ENCODE data around the gene TMPRSS15.

TMPRSS15 gene

GRCh38 chr21:18356801-18357200 lies 46.8 kb downstream of the TMPRSS15 start:
- H3K4me3 ChIP-seq (ENCODE audit: low read length), result no peak overlapping the region
- DNase-seq (ENCODE audit: low read depth, low spot score), result no peak

GRCh38 chr21:18354947-18355346 lies 48.6 kb downstream of the TMPRSS15 start:
- H3K4me3 ChIP-seq (ENCODE audit: low read length), result no peak overlapping the region
- DNase-seq (ENCODE audit: low read depth, low spot score), result no peak

- H3K4me3 ChIP-seq (ENCODE audit: low read length), result no peak overlapping the region
- no peak for DNase-seq (ENCODE audit: low read depth, low spot score)
Measured at GRCh38 chr21:18350216-18350615, 53.4 kb downstream of the TMPRSS15 start.

GRCh38 chr21:18349468-18349867 lies 54.1 kb downstream of the TMPRSS15 start:
- DNase-seq (ENCODE audit: low read depth, low spot score), result no peak
- H3K4me3 ChIP-seq (ENCODE audit: low read length), result no peak overlapping the region

GRCh38 chr21:18340387-18340942 lies 63.1 kb downstream of the TMPRSS15 start:
- DNase-seq (ENCODE audit: low read depth, low spot score), result no peak

GRCh38 chr21:18335651-18336236 lies 67.8 kb downstream of the TMPRSS15 start:
- no peak overlapping the region for H3K4me3 ChIP-seq (ENCODE audit: low read length)
- DNase-seq (ENCODE audit: low read depth, low spot score), result no peak

More at GRCh38 chr21:18340387-18340942, 63.1 kb downstream of the TMPRSS15 start:
- H3K4me3 ChIP-seq (ENCODE audit: low read length), result no peak overlapping the region

- no peak overlapping the region for H3K4me3 ChIP-seq (ENCODE audit: low read length)
Measured at GRCh38 chr21:18334066-18334465, 69.5 kb downstream of the TMPRSS15 start.

GRCh38 chr21:18318156-18318555 lies 85.4 kb downstream of the TMPRSS15 start:
- DNase-seq (ENCODE audit: low read depth, low spot score), result no peak
- H3K4me3 ChIP-seq (ENCODE audit: low read length), result no peak overlapping the region

More at GRCh38 chr21:18334066-18334465, 69.5 kb downstream of the TMPRSS15 start:
- DNase-seq (ENCODE audit: low read depth, low spot score), result no peak

- no peak for DNase-seq (ENCODE audit: low read depth, low spot score)
- H3K4me3 ChIP-seq (ENCODE audit: low read length), result no peak overlapping the region
Measured at GRCh38 chr21:18298228-18298627, 105.4 kb downstream of the TMPRSS15 start.

- DNase-seq (ENCODE audit: low read depth, low spot score), result no peak
- H3K4me3 ChIP-seq (ENCODE audit: low read length), result no peak overlapping the region
Measured at GRCh38 chr21:18294100-18294499, 109.5 kb downstream of the TMPRSS15 start.

GRCh38 chr21:18289876-18290275 lies 113.7 kb downstream of the TMPRSS15 start:
- no peak overlapping the region for H3K4me3 ChIP-seq (ENCODE audit: low read length)
- DNase-seq (ENCODE audit: low read depth, low spot score), result no peak

GRCh38 chr21:18285379-18285778 lies 118.2 kb downstream of the TMPRSS15 start:
- DNase-seq (ENCODE audit: low read depth, low spot score), result no peak
- no peak overlapping the region for H3K4me3 ChIP-seq (ENCODE audit: low read length)

GRCh38 chr21:18275781-18276180 lies 127.8 kb downstream of the TMPRSS15 start:
- H3K4me3 ChIP-seq (ENCODE audit: low read length), result no peak overlapping the region
- no peak for DNase-seq (ENCODE audit: low read depth, low spot score)

GRCh38 chr21:18274370-18274769 lies 129.2 kb downstream of the TMPRSS15 start:
- no peak for DNase-seq (ENCODE audit: low read depth, low spot score)
- H3K4me3 ChIP-seq (ENCODE audit: low read length), result no peak overlapping the region

GRCh38 chr21:18273400-18273799 lies 130.2 kb downstream of the TMPRSS15 start:
- no peak overlapping the region for H3K4me3 ChIP-seq (ENCODE audit: low read length)
- DNase-seq (ENCODE audit: low read depth, low spot score), result no peak

- H3K4me3 ChIP-seq (ENCODE audit: low read length), result no peak overlapping the region
- no peak for DNase-seq (ENCODE audit: low read depth, low spot score)
Measured at GRCh38 chr21:18269856-18270255, 133.7 kb downstream of the TMPRSS15 start.

- no peak overlapping the region for H3K4me3 ChIP-seq (ENCODE audit: low read length)
- DNase-seq (ENCODE audit: low read depth, low spot score), result no peak
Measured at GRCh38 chr21:18268906-18269305, 134.7 kb downstream of the TMPRSS15 start.

GRCh38 chr21:18267496-18267895 lies 136.1 kb downstream of the TMPRSS15 start:
- no peak for DNase-seq (ENCODE audit: low read depth, low spot score)
- no peak overlapping the region for H3K4me3 ChIP-seq (ENCODE audit: low read length)

GRCh38 chr21:18265944-18266343 lies 137.6 kb downstream of the TMPRSS15 start:
- H3K4me3 ChIP-seq (ENCODE audit: low read length), result no peak overlapping the region
- no peak for DNase-seq (ENCODE audit: low read depth, low spot score)

GRCh38 chr21:18253799-18254198 lies 149.8 kb downstream of the TMPRSS15 start:
- no peak for DNase-seq (ENCODE audit: low read depth, low spot score)
- no peak overlapping the region for H3K4me3 ChIP-seq (ENCODE audit: low read length)

- H3K4me3 ChIP-seq (ENCODE audit: low read length), result no peak overlapping the region
- DNase-seq (ENCODE audit: low read depth, low spot score), result no peak
Measured at GRCh38 chr21:18253221-18253620, 150.4 kb downstream of the TMPRSS15 start.
